ENCODE data around the gene MRE11.

MRE11 gene

DNA sequence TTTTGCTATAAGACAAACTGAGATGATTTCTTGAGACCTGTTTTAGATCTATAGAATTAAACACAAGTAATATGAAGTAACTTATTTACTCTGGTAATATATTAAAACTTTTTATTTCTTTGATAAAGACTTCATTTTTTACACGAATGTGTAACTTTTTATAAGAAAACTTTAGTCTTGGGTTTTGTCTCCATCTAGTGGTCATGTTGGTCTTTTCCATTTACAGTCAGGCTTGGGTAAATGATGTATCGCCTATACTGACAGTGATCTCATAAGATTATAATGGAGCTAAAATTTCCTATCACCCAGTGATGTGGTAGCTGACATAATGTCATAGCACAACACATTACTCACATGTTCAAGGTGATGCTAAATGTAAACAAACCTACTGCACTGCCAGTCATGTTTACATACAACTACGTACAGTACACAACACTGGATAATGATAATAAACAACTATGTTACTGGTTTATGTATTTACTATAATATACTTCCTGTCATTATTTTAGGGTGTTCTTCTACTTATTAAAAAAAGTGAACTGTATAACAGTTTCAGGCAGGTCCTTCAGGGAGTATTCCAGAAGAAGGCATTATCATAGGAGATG is 11.1 kb upstream of the MRE11 start:
- no peak for DNase-seq

DNA sequence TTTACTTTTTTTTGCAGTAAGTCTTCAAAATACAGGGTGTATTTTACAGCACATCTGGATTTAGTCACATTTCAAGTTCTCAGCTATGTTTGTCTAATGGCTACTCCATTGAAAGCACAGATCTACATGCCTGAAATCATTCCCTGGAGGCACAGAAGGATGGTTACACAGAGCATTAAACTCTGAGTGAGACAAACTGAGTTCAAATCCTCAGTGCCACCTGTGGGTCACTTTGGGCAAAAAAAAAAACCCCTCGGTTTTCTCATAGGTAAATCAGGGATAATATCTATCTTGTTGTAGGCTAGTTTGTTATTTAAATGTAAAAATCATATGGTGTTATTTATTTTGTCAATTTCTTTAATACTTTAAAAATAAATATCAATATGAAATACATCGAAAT is 7.9 kb upstream of the MRE11 start:
- DNase-seq, result no peak

DNA sequence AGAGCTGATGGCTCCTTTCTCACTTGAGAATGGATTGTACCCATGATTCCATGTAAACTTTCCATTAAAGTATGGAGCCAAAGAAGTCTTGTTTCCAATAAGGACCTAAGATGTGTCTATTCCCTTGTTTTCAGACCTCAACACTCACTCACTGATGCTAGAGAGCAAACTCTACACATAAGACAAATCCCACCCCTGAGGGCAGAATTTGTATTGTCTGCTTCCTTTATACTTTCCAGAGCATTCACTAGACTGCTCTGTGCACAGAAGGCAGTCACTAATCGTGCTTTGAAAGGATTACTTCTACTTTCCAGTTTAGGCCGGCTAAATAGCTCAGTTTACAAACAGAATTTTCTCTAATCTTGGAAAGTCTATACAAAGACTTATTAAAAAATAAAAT is 6.5 kb upstream of the MRE11 start:
- DNase-seq, result no peak

DNA sequence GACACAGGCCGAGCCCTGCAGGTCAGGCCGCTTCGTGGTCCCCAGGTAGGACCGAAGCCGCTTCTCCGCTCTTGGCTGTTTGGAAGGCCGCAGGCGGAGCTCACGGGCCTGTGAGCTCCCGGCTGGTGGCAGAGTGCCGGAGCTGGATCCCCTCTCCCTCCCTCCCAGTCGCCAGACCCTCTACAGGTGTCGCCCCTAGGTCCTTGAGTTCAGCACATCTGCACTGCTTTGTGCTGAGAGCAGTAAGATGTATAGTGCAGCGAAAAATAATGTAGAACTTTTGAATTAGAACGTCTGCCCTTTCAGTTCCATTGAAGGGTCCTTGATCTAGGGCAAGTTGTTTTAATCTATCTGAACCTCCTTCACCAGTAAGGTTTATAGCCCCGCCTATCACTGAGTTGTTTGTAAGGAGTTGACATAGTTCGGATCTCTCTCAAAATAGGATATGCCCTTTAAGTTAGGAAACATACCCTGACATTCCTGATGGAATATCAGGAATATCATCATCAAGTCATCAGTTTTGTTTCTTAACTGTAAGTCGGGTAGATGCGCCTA is 559 bp upstream of the MRE11 start:
- no peak for DNase-seq

DNA sequence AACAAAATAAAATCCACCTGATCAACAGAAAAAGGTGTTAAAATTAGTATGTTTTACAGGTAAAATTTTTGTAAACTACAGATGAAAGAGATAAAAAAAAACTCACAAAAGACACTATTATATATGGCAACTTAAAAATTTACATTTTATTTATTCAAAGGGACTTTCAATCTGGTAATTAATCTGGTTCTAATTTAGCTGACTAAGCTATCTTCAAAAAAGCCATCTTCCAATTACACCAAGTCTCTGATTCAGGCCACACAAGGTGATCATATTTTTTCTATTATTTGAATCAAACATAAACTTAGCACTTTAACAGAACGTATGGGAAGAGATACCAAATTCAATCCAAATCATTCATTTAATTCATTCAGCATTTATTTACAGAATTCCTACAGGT is 7.6 kb downstream of the MRE11 start:
- DNase-seq, result no peak

DNA sequence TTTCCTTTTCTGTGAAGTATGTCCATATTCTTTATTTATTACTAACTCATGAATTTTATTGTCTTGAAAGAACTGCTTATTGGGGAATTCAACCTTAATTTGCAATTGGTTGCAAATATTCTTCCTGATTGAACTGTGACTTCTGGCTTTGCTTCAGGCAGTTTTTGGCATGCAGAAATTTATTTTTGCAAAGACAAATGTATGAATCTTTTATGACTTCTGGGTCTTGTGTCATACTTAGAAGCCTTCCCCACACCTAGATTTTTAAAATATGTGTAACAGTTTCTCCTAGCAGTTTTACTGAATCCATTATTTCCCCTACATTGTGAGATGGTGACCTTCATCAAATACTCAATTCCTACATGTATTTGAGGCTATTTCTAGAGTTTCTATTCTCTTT is 12.3 kb downstream of the MRE11 start:
- DNase-seq, result no peak

DNA sequence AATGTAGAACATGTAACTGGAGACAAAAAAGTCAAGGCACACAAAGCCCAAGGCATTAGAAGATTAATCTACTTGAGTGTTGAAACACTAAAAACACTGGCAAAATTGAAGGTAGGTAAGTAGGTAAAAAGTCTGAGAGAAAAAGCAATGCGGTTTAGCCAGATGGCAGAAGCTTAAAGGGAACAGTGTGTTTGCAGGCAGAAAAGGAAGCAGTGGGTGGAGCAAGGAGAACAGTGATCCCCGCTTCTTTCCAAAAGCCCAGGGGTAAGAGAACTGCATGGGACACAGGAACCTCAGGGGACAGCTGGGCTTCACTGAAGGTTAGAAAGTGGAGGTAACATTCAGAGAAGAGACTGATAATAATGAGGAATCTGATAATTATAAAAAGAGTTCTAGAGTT is 16.0 kb downstream of the MRE11 start:
- DNase-seq, result no peak

DNA sequence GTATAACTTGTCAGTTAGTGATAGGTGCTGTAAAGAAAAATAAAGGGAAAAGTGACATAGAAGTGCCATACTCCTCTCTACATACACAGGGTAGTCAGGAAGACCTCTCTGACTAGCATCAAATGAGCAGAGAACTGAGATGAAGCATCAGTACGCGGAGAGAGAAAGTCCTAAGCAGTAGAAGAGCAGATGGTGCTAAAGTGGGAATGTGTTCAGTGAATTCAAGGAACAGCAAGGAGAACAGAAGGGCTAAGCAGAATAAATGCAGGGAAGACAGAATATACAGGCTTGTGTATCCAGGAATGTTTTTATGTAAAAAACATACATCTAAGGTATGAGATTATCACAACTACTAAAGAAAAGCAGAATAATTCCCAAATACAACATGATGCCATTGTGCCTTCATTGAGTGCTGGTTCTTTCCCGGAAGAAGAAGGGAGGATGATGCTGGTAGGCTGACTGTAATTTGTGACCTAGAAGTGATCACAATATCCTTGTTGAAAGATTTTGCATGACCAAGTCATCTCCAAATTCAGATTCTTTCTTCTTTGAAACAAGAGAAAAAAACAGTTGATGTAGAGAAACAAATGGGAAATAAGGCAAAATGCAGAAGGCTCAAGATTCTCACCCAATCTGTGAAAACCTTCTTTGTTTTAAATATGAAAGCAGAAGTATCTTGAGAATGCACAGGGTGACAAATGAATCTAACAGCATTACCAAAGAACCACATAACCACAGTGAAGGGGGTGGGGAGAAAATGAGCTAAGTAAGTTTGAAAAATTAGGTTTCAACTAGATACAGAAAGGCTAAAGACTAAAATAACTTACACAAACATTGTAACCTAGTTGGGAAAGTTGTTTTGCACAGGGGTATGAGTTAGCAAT is 20.5 kb downstream of the MRE11 start:
- no peak for DNase-seq

DNA sequence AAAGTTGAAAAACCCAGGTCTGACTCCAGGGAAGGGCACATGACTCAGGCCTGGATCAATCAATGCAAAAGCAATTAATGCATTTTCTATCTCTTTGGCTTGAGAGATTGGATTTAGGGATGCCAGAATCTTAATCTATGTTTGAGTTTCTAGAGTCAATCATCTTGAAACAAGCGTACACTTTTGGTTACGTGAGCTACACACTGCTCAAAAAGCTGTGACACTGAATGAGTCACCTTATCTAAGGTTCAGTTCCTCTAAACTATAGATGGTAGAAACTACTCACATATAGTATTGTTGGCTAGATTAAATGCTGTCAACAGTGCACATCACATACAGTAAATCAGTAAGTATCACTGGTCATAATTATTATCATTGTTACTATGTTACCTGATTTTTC is 24.2 kb downstream of the MRE11 start:
- no peak for DNase-seq

DNA sequence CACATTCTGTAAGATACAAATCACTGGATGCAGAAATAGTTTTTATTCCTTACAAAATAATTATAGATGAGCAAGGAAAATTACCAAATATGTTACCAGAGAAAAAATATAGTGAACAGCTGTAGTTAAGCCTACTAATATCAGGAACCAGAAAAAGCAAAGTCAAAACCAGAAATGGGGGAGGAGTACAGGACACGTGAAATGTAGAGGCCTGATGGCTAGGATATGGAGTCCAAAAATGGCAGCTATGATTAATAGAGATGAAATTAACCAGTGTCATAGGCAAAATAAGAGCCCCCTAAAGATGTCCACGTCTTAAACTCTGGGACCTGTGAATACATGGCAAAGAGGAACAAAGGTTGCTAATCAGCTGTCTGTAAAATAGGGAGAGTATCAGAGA is 34.1 kb downstream of the MRE11 start:
- no peak for DNase-seq

DNA sequence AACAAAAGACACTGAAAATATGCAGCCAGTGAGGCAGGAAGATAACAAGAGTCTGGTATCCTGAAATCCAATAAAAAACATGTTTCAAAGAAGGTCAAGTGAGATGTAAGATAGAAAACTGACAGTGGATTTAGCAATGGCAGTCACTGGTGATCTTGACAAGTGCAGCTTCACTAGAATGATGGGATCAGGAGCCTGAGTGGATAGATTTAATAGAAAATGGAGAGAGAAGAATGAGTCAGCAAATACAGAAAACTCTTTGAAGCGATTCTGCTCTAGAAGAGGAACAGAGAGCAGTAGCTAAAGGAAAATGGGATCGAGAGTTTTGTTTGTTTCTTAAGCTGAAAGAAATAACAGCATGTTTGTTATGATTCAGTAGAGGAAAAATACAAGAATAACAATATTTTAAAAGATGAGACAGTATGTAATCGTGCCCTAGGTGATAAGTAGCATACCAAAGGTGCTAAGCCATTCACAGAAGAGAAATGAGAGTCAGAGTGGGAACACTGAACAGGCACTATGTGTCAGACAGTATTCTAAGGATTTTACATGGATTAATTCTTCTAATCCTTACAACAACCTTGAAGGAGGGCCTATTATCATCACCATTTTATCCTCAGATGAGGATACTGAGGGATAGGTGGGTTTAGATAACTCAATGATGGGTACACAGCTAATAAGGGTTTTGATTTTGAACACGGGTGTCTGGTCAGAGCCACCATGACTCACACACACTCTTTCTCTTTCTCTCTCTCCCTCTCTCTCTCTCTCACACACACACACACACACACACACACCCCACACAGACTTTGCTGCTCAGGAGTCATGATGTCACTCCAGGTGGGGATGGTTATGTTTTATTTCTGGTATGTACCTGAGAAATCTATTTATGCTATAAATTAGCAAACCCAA is 36.3 kb downstream of the MRE11 start:
- no peak for DNase-seq

DNA sequence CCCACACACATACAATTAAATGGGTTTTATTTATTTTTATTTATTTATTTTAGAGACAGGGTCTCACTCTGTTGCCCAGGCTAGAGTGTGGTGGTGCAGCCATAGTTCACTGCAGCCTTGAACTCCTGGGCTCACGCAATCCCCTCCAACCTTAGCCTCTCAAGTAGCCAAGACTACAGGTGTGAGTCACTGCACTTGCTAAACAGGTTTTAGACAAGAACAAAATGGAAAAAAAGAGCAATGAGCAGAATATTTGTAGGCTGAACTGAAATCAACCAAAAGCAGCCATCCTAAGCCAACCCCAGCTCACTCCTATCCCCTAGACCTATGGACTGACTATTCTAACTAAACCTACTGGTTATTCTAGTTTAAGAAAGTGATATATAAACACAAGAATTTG is 37.8 kb downstream of the MRE11 start:
- DNase-seq, result no peak

DNA sequence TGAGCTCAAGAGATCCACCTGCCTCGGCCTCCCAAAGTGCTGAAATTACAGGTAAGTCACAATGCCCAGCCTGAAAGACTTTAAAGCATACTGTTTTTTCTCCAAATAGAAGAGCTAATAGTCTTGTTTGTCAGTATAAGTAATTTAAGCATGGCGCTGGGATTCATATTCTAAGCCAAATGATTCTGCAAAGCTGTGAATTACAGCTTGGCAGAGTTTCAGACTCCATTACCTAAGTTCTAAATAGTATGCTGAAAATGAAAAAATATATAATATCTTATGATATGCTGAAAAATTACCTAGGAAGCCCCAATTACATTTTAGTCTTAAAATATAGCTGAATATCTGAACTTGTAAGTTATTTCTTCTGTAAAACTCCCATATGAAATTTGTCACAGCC is 39.3 kb downstream of the MRE11 start:
- no peak for DNase-seq

DNA sequence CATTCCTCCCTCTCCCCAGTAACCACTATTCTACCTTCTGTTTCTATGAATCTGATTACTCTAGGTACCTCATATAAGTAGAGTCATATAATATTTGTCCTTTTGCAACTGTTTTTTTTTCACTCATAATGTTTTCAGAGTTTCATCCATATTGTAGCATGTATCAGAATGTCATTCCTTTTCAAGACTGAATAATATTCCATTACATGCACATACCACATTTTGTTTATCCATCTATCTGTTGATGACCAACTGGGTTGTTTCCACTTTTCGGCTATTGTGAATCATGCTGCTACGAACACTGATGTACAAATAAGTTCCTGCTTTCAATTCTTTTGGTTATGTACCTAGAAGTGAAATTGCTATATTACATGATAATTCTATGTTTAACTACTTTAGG is 40.7 kb downstream of the MRE11 start:
- DNase-seq, result no peak

DNA sequence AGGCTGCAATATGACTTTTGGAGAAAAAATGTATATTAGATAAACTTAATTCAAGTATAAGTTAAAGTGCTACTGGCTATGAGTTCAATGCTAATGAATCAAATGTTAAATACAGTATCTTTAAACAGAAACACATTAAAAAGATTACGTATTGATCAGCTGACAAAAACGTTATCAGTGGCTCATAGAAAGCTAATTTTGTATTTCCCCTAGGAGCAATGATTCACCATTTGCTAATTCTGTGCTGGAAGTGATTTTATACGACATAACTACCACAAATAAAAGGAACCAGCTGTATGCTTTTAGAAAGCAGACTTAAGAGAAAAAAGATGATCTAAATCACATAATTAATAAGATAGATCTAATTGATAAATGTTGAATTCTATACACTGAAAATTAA is 43.6 kb downstream of the MRE11 start:
- no peak for DNase-seq

DNA sequence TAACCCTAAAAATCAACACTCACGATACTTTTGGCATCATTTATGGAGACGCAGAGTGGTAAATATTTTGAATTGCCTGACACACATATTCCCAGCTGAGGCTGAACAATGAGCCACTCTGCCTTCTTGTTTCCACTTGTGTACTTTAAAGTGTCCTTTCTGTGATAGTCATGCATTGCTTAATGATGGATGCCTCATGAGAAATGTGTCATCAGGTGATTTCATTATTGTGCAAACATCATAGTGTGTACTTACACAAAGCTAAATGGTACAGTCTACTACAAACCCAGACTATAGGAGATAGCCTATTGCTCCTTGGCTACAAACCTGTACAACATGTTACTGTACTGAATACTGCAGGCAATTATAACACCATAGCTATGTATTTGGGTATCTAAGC is 44.2 kb downstream of the MRE11 start:
- DNase-seq, result no peak

DNA sequence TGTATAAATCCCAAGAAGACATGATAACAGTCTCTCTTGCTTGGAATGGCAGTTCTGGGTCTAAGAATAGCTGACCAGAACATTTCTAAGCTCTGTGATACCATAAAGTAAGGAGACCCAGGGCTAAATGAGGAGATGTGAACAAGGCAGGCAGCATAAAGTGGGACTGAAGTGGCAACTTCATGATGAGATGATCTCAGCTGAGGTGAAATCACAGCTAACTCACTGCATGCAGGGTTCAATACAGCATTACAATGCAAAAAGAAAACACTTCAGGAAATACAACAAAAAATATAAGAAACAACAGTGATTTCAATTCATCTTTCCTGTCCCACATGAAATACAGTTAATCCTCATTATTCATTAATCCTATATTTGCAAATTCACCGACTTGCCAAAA is 44.6 kb downstream of the MRE11 start:
- DNase-seq, result no peak

DNA sequence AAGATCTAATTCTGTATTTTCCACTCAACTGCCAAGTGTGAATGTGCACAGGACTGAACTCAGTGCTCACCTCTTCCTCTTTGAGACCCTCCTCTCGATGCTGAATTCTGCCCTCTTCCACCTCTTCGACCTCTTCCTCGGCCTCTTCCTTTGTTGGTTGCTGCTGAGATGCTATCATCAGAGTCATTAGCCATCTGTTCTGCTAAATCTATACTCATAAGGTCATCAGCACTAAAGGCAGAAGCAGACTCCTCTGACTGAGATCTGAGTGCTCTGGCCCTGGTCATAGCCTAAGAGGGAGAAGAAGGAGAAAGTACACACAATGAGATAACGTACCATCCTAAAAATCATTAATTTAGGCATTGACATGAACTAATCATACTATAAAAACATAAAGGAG is 46.5 kb downstream of the MRE11 start:
- no peak for DNase-seq

DNA sequence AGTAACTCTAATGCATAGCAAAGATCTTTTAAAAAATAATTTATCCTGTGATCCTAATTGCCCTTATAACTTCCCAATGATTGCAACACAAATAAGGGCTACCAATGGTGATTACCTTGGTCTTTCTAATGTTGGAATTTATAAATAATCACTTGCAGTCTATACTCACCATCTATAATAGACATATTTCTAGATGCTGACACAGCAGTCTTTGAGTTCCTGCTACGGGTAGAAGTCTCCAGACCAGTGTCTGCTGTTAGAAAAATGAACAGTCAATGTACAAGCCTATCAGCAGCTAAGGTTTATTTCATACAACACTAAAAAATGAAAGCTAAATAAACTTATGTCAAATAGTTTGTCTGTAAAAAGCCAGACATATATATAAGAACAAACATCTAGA is 48.0 kb downstream of the MRE11 start:
- no peak for DNase-seq

DNA sequence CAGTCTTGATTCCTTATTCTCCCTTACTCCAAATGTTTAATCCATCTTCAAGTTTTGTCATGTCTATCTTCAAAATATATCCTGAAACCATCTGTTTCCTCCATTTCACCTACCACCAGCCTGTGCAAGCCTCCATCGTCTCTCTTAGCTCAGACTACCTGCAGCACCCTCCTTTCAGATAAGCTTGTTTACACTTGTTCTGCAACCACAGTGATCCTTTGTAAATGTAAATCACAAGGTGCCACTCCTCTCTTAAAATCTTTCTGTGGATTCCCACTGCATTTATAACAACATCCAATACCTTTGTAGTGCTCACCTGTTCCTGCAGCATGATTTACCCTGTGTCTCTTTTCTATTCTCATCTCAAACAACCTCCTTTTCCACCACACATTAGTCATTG is 60.6 kb downstream of the MRE11 start:
- no peak for DNase-seq

DNA sequence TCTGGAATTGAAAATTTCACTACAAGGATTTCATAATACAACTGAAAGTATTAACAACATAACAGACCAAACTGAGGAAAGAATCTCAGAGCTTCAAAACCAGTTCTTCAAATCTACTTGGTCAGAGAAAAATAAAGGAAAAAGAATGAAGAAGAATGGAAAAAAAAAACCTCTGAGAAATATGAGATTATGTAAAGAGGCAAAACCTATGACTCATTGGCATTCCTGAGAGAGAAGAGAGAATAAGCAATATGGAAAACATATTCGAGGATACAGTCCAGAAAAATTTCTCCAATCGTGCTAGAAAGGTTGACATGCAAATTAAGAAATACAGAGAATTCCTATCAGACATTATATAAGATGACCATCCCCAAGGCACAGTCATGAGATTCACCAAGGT is 69.0 kb downstream of the MRE11 start:
- DNase-seq, result no peak

DNA sequence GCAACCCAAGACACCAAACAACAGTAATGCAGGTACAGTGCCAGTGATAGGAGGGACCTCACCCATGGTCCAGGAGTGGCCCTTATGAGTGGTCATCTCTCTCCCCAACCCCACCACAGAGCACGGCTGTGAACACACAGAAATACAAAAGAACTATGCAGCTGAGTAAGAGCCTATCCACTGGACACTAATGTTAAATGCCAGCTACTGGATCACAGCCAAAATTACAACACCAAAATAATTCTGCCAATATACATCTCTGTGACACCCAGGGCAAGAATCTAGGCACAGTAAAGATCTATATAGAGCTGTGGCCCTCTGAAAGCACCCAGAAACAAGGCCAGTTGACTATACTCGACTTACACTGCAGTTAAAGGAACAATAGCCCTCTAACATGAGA is 69.6 kb downstream of the MRE11 start:
- DNase-seq, result no peak

DNA sequence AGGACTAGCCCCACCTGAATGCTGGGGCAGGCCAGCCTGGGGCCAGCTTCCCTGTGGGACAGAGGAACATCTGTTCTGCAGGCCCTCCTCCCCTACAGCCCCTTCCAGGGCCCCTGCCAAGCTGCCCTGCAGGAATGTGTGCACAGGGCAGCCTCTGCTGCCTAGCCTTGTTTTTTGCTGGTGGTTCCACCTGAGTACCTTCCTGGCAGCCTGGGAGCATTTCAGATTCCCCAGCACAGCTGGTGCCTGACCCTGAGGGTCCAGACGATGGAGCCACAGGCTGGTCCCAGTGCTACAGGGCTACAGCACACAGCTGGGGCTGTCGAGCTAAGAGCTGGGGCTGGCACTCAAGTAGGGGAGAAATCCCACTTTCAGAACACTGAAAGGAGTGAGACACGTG is 70.1 kb downstream of the MRE11 start:
- DNase-seq, result no peak
